ENCODE results near the gene GRIK2.

GRIK2 gene

GRCh38 chr6:101728388-101728787 lies 334.9 kb downstream of the GRIK2 start:
- DNase-seq, result no peak

- no peak for DNase-seq
These were observed 335.4 kb downstream of the GRIK2 start for GRCh38 chr6:101728956-101729355.

DNA sequence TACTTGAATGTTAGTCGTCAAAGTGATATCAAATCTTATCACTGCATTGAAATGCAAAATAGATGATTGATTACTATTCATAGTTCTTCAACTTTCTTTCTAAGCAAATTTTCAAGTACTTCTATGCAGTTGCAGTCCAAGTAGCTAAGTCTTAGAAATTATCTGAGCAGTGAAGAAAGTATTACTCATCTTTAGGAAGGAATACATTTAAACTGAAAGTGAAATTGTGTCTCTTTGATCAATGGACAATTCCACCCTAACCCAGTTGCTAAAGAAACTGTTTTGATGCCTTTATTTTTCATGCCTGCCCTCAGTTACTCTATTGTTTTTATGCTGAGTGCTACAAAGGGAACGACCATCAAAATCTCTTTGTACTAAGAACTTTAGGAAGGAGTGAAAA lies 337.4 kb downstream of the GRIK2 start:
- DNase-seq, result no peak

DNA sequence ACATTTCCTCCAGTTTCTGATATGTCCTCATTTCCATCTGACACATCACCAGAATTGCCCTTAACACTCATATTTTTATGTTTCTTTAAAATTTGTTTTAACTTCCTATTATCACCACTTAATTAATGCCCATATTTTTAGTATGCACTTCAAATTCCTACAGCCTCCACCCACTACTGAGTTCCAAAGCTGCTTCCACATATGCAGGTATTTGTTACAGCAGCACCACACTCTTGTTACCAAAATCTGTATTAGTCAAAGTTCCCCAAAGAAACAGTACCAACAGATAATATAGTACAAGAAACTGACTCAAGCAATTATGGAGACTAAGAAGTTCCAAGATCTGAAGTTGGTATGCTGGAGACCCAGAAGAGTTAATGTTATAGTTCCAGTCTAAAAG lies 340.4 kb downstream of the GRIK2 start:
- no peak for DNase-seq

- no peak for DNase-seq
These were observed 345.0 kb downstream of the GRIK2 start for GRCh38 chr6:101738481-101738880.

- no peak for DNase-seq
These were observed 347.1 kb downstream of the GRIK2 start for GRCh38 chr6:101740631-101741030.

- no peak for DNase-seq
These were observed 348.1 kb downstream of the GRIK2 start for GRCh38 chr6:101741474-101742171.

- no peak for DNase-seq
These were observed 353.7 kb downstream of the GRIK2 start for GRCh38 chr6:101747160-101747559.

GRCh38 chr6:101747716-101748115 lies 354.2 kb downstream of the GRIK2 start:
- no peak for DNase-seq

- DNase-seq, result no peak
These were observed 362.4 kb downstream of the GRIK2 start for GRCh38 chr6:101755931-101756330.

GRCh38 chr6:101758368-101758767 lies 364.9 kb downstream of the GRIK2 start:
- DNase-seq, result no peak

DNA sequence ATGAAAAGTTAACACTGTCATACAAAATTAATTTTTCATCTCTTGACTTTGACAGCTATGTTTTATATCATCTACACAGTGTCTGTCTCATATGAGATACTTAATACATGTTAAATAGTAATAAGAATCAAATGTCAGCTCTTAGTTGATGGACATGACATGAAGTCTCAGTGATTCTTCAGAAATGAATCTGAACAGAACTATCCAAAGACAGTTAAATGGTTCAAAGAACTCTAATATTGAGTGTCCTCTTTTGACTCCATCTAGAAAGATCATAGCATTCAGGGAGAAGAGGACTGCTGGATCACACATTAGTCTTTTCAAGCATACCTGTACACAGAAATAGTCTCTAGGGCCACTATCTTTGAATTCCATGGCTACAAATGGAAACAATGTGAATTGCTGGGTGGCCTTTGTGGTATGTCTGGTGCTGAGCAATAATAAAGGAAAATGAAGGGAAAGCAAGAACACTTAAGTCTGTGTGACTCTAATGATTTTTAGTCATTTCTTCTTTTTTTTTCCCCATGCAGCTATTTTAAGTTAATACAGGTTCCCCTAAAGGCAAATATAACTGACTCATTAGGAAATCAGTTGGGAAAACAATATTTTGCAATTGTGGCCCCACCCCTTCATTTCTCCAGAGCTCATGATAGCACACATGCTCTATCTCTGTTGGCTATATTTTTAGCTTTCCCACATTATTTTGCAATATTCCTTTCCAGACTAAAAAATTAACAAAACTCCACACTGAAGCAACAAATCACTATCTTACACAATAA lies 367.5 kb downstream of the GRIK2 start:
- DNase-seq, result no peak

GRCh38 chr6:101762851-101763250 lies 369.3 kb downstream of the GRIK2 start:
- DNase-seq, result no peak

DNA sequence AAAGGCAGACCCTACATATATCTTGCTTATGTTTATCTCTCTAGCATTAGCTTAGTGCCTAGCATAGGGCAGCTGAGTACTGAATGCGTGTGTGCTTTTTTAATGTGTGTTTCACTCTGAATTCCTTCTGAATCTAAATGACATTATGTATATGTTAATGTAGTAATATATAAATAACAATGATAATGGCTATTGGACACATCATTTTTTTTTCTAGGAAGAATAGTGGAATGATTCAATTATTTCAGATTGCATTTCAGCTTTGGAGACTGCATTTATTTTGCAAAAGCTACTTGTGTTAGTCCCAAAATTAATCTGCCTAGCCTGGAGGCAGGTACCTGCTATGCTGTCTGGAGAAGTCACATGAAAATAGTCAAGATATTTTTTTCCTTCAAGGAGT lies 371.8 kb downstream of the GRIK2 start:
- no peak for DNase-seq

- no peak for DNase-seq
These were observed 376.6 kb downstream of the GRIK2 start for GRCh38 chr6:101770116-101770515.

GRCh38 chr6:101776919-101777350 lies 383.4 kb downstream of the GRIK2 start:
- DNase-seq, result no peak

- no peak for DNase-seq
These were observed 384.1 kb downstream of the GRIK2 start for GRCh38 chr6:101777646-101778045.

DNA sequence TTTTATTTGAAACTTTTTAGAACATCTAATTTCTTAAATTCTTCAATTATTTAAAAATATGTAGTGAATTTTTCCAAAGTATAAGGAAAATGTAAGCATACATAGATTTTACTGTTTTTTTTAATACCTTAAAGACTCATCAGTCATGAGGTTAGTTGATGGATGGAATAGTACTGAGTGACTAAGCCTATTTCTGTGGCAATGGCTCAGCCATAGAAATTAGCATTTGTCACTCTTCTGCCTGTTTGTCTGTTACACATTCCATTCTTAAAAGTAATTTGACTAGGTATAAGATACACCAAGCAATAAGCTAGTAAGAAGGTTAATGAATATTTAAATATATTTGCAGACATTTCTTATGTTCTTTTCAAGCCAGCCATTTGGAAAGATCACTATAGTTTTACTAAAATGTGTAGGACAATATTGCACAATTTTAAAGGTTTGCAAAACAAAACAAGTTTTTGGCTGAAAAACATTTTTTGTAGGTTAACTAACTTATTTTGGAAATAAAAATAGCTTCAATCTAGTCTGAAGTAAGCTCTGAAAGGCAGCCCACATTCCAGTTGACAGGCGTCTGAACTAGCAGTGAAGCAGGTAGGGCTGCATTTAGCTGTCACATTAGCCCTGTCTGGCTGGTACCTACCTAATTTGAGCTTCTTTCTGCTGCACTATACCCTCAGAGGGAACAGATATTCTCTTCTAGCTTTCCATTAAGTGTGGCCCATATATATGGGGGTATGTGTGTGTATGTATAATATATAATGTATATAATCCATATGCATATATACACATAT lies 385.7 kb downstream of the GRIK2 start:
- no peak for DNase-seq

- DNase-seq, result no peak
These were observed 389.8 kb downstream of the GRIK2 start for GRCh38 chr6:101783287-101783686.

GRCh38 chr6:101784094-101784493 lies 390.6 kb downstream of the GRIK2 start:
- no peak for DNase-seq

DNA sequence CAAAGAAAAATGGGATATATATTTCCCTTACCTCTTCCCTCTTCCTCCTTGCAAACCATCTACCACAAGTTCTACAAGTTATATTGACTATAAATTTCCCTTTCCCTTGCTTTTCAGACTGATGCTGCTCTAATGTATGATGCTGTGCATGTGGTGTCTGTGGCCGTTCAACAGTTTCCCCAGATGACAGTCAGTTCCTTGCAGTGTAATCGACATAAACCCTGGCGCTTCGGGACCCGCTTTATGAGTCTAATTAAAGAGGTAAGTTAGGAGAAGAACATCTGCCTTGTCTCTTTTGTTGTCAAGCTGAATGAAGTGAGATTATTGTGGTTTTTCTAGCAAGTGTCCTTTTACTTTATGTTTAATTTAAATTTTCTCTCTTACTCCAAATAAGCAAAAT lies 406.0 kb downstream of the GRIK2 start:
- DNase-seq, result no peak

- DNase-seq, result no peak
These were observed 407.1 kb downstream of the GRIK2 start for GRCh38 chr6:101800598-101800997.

- DNase-seq, result no peak
These were observed 409.6 kb downstream of the GRIK2 start for GRCh38 chr6:101803136-101803535.

- DNase-seq, result no peak
These were observed 412.7 kb downstream of the GRIK2 start for GRCh38 chr6:101806241-101806640.

Data from CD4-positive, alpha-beta T cell treated with Interleukin-12 subunit alpha and Interleukin-12 subunit beta, for 1 hour (primary cell).